ENCODE data around the gene TTC39A.

Gene TTC39A

GRCh38 chr1:51313961-51314777, 16.2 kb downstream of the TTC39A start:
- DNase-seq = peak; percentile 12

GRCh38 chr1:51313268-51313852, 17.0 kb downstream of the TTC39A start:
- DNase-seq = peak; percentile 19

GRCh38 chr1:51312718-51313117, 17.6 kb downstream of the TTC39A start:
- peak; percentile 1 for DNase-seq

DNA sequence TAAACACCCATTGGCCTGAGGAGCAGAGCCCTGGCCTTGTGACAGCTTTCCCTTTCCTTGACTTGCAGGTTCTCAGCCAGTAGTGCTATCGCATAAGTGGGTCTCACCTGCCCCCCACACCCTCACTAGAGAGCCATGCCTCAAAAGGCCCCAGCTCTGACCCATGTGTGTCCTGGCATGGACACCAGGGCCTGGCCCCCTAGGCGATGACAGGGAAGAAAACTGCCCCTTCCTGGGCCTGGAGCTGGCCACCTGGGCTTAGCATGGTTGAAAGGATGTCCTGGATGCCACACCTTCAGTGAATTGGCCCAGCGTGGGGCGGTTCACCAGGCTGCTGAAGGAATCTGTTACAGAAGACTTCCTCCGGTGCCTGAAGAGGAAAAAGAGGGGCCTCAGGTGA, 18.5 kb downstream of the TTC39A start:
- no peak for DNase-seq

- DNase-seq = peak; percentile 27
Observed at GRCh38 chr1:51310871-51311613, 19.3 kb downstream of the TTC39A start.

- DNase-seq = peak; percentile 15
Observed at GRCh38 chr1:51309291-51309690, 21.1 kb downstream of the TTC39A start.

- peak; percentile 2 for DNase-seq
Observed at GRCh38 chr1:51308636-51309035, 21.7 kb downstream of the TTC39A start.

- DNase-seq = no peak
Observed at GRCh38 chr1:51306950-51307349, 23.4 kb downstream of the TTC39A start.

GRCh38 chr1:51305371-51305823, 25.0 kb downstream of the TTC39A start:
- peak; percentile 33 for DNase-seq

DNA sequence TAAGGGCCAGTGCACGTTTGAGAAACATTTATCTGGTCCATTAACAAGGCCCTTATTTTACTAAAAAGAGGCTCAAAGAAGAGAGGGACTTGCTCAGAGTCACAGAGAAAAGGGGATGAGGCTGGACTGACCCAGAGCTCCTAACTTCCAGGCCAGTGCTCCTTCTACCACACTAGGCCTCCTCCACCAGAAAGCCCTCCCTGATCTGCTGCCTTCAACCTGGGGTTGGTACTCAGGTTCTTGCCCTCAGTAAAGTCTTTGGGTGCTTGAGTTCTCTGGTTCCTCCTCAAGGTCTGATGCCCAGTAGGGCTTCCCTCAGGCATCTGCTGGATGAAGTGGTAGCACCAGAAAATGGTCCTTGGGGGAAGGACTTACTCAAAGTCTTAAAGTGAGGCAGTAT, 26.0 kb downstream of the TTC39A start:
- DNase-seq = peak; percentile 9

- peak; percentile 17 for DNase-seq
Observed at GRCh38 chr1:51303751-51304251, 26.6 kb downstream of the TTC39A start.

DNA sequence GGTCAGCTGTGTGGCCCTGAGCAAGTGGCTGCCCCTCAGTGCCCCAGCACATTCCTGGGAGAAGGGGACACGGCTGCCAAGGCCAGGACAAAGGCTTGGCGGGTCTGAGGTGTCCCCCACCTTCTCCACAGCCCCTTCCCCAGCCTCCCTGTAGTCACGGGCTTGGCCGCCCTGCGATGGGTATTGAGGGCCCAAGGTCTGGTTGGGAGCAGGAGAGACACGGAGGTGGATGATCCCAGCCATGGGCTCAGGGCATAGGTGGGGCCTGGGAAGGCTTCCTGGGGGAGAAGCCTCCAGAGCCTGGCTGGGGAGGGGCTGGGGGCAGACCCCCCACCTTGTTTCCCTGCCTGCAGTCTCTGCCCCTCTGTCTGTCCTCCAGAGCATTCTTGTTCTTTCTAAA, 27.0 kb downstream of the TTC39A start:
- peak; percentile 17 for DNase-seq

GRCh38 chr1:51302746-51303145, 27.6 kb downstream of the TTC39A start:
- DNase-seq = peak; percentile 23

- DNase-seq = peak; percentile 1
Observed at GRCh38 chr1:51302270-51302669, 28.1 kb downstream of the TTC39A start.

DNA sequence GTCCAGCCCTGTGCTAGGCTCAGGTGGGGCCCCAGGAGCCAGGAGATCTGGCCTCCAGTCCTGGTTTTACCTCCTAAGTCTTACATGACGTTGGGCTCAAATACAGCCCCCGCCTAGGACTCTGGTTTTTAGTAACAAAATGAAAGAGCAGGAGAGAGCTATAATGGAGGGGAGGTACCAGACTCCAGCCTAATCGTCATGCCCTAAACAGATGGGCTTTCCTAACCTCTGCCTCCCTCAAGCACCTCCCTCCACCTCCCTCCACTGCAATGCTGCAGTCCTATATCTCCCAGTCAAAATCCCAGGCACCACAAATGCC, 28.6 kb downstream of the TTC39A start:
- DNase-seq = peak; percentile 12

DNA sequence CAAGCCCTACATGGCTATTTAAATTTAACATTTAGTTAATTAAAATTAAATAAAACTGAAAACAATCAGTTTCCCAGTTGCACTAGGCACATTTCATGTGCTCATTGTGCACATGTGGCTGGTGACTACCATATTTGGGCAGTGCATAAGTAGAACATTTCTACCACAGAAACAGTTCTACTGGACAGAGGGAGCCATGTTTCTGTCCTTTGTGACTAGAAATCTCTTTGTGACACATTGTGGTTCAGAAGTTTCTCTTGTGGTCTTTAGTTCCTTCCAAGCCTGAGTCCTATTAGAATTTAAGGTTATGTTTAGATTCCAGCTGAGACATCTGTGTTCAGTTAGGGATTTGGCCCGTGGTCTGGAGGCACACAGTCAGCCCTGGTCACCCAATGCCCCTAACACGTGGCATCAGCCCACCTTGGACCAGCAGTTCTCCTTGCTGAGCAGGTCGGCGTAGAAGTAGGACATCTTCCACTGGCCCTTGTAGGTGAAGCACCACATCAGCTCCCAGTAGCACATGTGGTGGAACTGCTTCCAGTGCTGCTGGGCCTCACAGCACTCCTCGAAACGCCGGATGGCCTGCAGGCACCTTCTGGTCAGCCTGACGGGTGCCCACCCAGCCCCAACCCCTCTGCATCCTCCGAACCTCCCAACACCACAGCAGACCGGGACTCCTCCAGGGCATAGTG, 29.1 kb downstream of the TTC39A start:
- DNase-seq = peak; percentile 21

GRCh38 chr1:51299981-51300670, 30.2 kb downstream of the TTC39A start:
- peak; percentile 19 for DNase-seq

DNA sequence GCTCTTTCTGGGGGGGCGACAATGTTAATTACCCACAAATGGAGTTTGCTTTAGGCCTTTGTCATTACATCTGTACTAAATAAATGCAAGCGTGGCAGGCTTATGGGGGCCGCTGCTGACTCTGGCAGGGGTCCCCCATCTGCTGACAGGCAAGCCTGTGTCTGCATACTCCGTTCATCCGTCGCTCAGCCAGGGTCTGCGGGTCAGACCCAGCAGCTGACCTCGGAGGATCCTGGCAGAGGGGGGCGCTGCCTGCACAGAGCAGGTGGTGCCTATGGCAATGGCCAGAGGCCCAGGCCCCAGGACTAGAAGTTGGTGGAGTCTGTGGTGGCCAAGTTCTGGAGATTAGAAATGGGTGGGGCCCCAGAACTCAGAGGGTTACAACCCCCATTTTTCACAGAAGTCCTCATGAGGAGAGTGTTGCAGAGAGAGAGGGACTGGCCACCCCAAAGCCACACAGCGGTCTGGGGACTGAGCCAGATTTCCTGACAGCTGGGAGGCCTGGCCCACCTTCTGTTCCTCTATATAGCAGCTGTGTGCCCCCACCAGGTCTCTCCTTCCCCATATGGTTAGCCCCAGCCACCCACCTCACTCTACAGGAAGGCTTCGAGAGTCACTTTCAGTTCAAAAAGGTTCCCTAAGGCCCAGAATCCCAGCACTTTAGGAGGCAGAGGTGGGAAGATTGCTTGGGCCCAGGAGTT, 31.0 kb downstream of the TTC39A start:
- DNase-seq = peak; percentile 23

- DNase-seq = peak; percentile 11
Observed at GRCh38 chr1:51298322-51298705, 32.0 kb downstream of the TTC39A start.

- peak; percentile 23 for DNase-seq
Observed at GRCh38 chr1:51297401-51298321, 32.7 kb downstream of the TTC39A start.
